HG03196 (cell line): ENCODE data around the gene OR6S1.
A peak's percentile ranks its signal among the peaks of the same experiment; 100 is the strongest.
"Not testable (repeated sequence)": the region's sequence is repeated elsewhere in the genome, so short reads cannot be mapped to it uniquely, and the experiment has no call there.

Experiments
- ATAC-seq: cut with Tn5 transposase; IDR thresholded peaks from one replicate; pipeline ENCODE4 v1.9.1; 2021; ENCODE audit not compliant: unreplicated experiment

Gene OR6S1

GRCh38 chr14:20631880-20632389 is 9.6 kb downstream of the OR6S1 start:
- no peak for ATAC-seq

GRCh38 chr14:20631023-20631879 is 10.2 kb downstream of the OR6S1 start:
- no peak for ATAC-seq

GRCh38 chr14:20630340-20631022 is 11.0 kb downstream of the OR6S1 start:
- no peak for ATAC-seq

GRCh38 chr14:20628063-20628854 is 13.2 kb downstream of the OR6S1 start:
- ATAC-seq, result no peak

GRCh38 chr14:20627346-20628027 is 14.0 kb downstream of the OR6S1 start:
- no peak for ATAC-seq

GRCh38 chr14:20626274-20626673 is 15.2 kb downstream of the OR6S1 start:
- ATAC-seq, result no peak

GRCh38 chr14:20624495-20625070 is 16.9 kb downstream of the OR6S1 start:
- ATAC-seq, result peak; percentile 38

- no peak for ATAC-seq
Observed at GRCh38 chr14:20623798-20624197, 17.7 kb downstream of the OR6S1 start.

- ATAC-seq, result no peak
Observed at GRCh38 chr14:20622816-20623291, 18.6 kb downstream of the OR6S1 start.

- no peak for ATAC-seq
Observed at GRCh38 chr14:20620798-20621478, 20.6 kb downstream of the OR6S1 start.

- not testable (repeated sequence) for ATAC-seq
Observed at GRCh38 chr14:20619688-20620087, 21.8 kb downstream of the OR6S1 start.

- ATAC-seq, result no peak
Observed at GRCh38 chr14:20618271-20618749, 23.2 kb downstream of the OR6S1 start.

GRCh38 chr14:20617138-20618003 is 24.1 kb downstream of the OR6S1 start:
- peak; percentile 32 for ATAC-seq

GRCh38 chr14:20615996-20616395 is 25.5 kb downstream of the OR6S1 start:
- ATAC-seq, result no peak

GRCh38 chr14:20614038-20614840 is 27.3 kb downstream of the OR6S1 start:
- ATAC-seq, result no peak

- ATAC-seq, result peak; percentile 66
Observed at GRCh38 chr14:20613094-20614037, 28.1 kb downstream of the OR6S1 start.

- ATAC-seq, result no peak
Observed at GRCh38 chr14:20612403-20612802, 29.1 kb downstream of the OR6S1 start.
